Ishikawa (cell line): Measurements from ENCODE around the gene TASP1.

ENCODE experiments used
- CEBPB ChIP-seq: IDR thresholded peaks from 2 replicates; pipeline ENCODE4 v1.6.1; 2012
- CREB1 ChIP-seq: IDR thresholded peaks from 2 replicates; pipeline ENCODE4 v1.6.1; 2012; ENCODE audit warnings: low read depth
- EGR1 ChIP-seq: IDR thresholded peaks from 2 replicates; pipeline ENCODE4 v1.6.1; 2012
- EP300 ChIP-seq: IDR thresholded peaks from 2 replicates; pipeline ENCODE4 v1.6.1; 2012; ENCODE audit warnings: borderline replicate concordance
- MAX ChIP-seq: IDR thresholded peaks from 2 replicates; pipeline ENCODE4 v1.6.1; 2012
- NFIC ChIP-seq: IDR thresholded peaks from 2 replicates; pipeline ENCODE4 v1.6.1; 2012
- RAD21 ChIP-seq: IDR thresholded peaks from 2 replicates; pipeline ENCODE4 v1.6.1; 2012; ENCODE audit warnings: low read depth
- TCF12 ChIP-seq: IDR thresholded peaks from 2 replicates; pipeline ENCODE4 v1.6.1; 2012; ENCODE audit warnings: low read depth
- YY1 ChIP-seq: IDR thresholded peaks from 2 replicates; pipeline ENCODE4 v1.6.1; 2012; ENCODE audit warnings: low read depth
- TF ChIP-seq, protein P1 (sequence below): IDR thresholded peaks from 2 replicates; pipeline ENCODE4 v1.6.1; 2012; ENCODE audit warnings: low read depth, mild to moderate bottlenecking
- TF ChIP-seq, protein P2 (sequence below): IDR thresholded peaks from 2 replicates; pipeline ENCODE4 v1.6.1; 2012

GRCh38 chr20:13416531-13416930, 222.2 kb downstream of the TASP1 start:
- TF ChIP-seq EGR1 (no peak), EP300 (no peak), TCF12 (no peak), CEBPB (no peak), NFIC (no peak), MAX (no peak), RAD21 (no peak), CREB1 (no peak), YY1 (no peak)
- TF ChIP-seq, protein P1, sequence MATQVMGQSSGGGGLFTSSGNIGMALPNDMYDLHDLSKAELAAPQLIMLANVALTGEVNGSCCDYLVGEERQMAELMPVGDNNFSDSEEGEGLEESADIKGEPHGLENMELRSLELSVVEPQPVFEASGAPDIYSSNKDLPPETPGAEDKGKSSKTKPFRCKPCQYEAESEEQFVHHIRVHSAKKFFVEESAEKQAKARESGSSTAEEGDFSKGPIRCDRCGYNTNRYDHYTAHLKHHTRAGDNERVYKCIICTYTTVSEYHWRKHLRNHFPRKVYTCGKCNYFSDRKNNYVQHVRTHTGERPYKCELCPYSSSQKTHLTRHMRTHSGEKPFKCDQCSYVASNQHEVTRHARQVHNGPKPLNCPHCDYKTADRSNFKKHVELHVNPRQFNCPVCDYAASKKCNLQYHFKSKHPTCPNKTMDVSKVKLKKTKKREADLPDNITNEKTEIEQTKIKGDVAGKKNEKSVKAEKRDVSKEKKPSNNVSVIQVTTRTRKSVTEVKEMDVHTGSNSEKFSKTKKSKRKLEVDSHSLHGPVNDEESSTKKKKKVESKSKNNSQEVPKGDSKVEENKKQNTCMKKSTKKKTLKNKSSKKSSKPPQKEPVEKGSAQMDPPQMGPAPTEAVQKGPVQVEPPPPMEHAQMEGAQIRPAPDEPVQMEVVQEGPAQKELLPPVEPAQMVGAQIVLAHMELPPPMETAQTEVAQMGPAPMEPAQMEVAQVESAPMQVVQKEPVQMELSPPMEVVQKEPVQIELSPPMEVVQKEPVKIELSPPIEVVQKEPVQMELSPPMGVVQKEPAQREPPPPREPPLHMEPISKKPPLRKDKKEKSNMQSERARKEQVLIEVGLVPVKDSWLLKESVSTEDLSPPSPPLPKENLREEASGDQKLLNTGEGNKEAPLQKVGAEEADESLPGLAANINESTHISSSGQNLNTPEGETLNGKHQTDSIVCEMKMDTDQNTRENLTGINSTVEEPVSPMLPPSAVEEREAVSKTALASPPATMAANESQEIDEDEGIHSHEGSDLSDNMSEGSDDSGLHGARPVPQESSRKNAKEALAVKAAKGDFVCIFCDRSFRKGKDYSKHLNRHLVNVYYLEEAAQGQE = no peak
- TF ChIP-seq, protein P2, sequence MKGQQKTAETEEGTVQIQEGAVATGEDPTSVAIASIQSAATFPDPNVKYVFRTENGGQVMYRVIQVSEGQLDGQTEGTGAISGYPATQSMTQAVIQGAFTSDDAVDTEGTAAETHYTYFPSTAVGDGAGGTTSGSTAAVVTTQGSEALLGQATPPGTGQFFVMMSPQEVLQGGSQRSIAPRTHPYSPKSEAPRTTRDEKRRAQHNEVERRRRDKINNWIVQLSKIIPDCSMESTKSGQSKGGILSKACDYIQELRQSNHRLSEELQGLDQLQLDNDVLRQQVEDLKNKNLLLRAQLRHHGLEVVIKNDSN = no peak
